ENCODE measurements around the gene SMARCC2.

Gene SMARCC2

DNA sequence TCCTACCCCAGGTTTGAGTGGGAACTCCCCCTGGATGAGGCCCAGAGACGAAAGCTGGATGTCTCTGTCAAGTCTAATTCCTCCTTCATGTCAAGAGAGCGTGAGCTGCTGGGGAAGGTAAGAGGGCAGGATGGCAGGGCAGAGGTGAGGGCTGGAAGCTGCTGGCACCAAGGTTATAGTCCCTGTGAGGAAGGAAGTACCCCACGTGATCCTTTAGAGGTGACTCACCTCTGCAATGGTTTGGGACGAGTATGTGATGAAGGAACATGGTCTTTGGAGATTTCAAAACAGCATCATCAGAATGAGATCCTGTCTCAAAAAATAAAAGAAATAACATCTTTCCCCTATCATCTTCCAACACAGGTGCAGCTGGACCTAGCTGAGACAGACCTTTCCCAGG, 46.1 kb downstream of the SMARCC2 start:
- no peak for DNase-seq (ENCODE audit: extremely low read depth, insufficient read length)
- TF ChIP-seq, protein P1, sequence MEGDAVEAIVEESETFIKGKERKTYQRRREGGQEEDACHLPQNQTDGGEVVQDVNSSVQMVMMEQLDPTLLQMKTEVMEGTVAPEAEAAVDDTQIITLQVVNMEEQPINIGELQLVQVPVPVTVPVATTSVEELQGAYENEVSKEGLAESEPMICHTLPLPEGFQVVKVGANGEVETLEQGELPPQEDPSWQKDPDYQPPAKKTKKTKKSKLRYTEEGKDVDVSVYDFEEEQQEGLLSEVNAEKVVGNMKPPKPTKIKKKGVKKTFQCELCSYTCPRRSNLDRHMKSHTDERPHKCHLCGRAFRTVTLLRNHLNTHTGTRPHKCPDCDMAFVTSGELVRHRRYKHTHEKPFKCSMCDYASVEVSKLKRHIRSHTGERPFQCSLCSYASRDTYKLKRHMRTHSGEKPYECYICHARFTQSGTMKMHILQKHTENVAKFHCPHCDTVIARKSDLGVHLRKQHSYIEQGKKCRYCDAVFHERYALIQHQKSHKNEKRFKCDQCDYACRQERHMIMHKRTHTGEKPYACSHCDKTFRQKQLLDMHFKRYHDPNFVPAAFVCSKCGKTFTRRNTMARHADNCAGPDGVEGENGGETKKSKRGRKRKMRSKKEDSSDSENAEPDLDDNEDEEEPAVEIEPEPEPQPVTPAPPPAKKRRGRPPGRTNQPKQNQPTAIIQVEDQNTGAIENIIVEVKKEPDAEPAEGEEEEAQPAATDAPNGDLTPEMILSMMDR (IDR thresholded peaks at IDR 0.05; ENCODE audit: insufficient read depth, low read length, poor library complexity, severe bottlenecking), result no peak
- Histone ChIP-seq H3K36me3 (ENCODE audit: control insufficient read depth, insufficient read depth, low read length) (peaks cover 26% of the 10 kb centered on the region), H3K4me3 (replicated peaks; ENCODE audit: low read depth, low read length) (no peak overlapping the region), H3K27me3 (replicated peaks; ENCODE audit: control insufficient read depth, insufficient read depth, low read length) (no peaks in the 10 kb centered on the region)

DNA sequence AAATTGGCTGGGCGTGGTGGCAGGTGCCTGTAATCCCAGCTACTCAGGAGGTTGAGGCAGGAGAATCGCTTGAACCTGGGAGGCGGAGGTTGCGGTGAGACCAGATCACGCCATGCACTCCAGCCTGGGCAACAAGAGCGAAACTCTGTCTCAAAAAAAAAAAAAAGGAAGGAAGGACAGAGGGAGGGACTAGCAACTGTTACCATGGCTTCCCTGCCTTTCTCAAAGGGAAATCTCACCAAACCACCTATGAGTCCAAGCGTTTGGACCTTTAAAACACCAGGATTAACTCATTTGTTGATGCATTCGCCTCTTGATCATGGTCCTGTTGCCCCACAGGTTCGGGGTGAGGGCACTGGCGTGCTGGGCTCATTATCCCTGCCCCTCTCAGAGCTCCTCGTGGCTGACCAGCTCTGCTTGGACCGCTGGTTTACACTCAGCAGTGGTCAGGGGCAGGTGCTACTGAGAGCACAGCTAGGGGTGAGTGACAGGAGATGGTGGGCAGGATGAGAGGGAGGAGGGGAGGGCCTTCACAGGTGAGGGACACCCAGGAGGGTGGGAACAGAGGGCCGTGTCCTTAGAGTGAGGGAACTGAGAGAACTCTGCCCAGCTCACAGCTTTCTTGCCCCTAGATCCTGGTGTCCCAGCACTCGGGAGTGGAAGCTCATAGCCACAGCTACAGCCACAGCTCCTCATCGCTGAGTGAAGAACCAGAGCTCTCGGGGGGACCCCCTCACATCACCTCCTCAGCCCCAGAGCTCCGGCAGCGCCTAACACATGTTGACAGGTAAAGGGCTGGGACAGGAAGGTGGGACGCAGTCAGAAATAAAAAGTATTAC, 47.1 kb downstream of the SMARCC2 start:
- Histone ChIP-seq H3K27me3 (replicated peaks; ENCODE audit: control insufficient read depth, insufficient read depth, low read length) (no peaks in the 10 kb centered on the region), H3K36me3 (ENCODE audit: control insufficient read depth, insufficient read depth, low read length) (peaks cover 33% of the 10 kb centered on the region), H3K4me3 (replicated peaks; ENCODE audit: low read depth, low read length) (no peak overlapping the region)
- no peak for DNase-seq (ENCODE audit: extremely low read depth, insufficient read length)
- TF ChIP-seq, protein P1 (IDR thresholded peaks at IDR 0.05; ENCODE audit: insufficient read depth, low read length, poor library complexity, severe bottlenecking), result no peak

DNA sequence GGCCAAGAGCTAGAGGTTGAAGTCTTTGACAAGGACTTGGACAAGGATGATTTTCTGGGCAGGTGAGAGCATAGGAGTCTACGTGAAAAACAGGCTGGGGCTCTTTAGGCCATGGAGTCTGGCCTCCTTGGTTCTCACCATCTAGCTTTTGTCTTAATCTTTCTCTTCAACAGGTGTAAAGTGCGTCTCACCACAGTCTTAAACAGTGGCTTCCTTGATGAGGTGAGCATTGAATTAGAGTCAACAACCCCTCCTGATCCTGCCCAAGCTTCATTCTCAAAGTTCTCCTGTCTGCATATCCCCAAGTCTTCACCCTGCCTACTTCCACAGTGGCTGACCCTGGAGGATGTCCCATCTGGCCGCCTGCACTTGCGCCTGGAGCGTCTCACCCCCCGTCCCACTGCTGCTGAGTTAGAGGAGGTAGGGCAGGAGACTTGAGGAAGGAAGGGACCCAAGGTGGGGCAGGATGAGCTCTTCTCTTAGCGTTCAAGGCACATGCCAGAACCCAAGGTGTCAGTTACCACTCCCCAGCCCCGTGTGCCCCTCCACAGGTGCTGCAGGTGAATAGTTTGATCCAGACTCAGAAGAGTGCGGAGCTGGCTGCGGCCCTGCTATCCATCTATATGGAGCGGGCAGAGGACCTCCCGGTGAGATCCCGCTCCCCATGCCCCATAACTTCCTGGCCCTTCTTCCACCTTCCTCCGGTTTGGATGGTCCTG, 51.3 kb downstream of the SMARCC2 start:
- no peak for DNase-seq (ENCODE audit: extremely low read depth, insufficient read length)
- Histone ChIP-seq H3K4me3 (replicated peaks; ENCODE audit: low read depth, low read length) (no peak overlapping the region), H3K36me3 (ENCODE audit: control insufficient read depth, insufficient read depth, low read length) (peaks cover 27% of the 10 kb centered on the region), H3K27me3 (replicated peaks; ENCODE audit: control insufficient read depth, insufficient read depth, low read length) (no peaks in the 10 kb centered on the region)
- TF ChIP-seq, protein P1 (IDR thresholded peaks at IDR 0.05; ENCODE audit: insufficient read depth, low read length, poor library complexity, severe bottlenecking), result no peak

DNA sequence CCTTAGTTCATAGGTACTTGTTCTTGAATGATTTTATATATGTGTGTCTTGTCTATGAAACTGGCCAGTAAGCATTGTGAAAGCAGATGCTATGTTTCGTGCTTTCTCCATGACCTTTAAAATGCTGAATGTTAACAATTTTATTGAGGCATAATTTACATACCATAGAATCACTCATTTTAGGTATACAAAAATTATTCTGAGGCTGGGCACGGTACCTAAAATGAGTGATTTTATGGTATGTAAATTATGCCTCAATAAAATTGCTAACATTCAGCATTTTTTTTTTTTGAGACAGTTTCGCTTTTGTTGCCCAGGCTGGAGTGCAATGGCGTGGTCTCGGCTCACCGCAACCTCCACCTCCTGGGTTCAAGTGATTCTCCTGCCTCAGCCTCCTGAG, 54.4 kb downstream of the SMARCC2 start:
- peaks cover 23% of the 10 kb centered on the region for H3K36me3 ChIP-seq (ENCODE audit: control insufficient read depth, insufficient read depth, low read length)
- TF ChIP-seq, protein P1 (IDR thresholded peaks at IDR 0.05; ENCODE audit: insufficient read depth, low read length, poor library complexity, severe bottlenecking), result no peak

DNA sequence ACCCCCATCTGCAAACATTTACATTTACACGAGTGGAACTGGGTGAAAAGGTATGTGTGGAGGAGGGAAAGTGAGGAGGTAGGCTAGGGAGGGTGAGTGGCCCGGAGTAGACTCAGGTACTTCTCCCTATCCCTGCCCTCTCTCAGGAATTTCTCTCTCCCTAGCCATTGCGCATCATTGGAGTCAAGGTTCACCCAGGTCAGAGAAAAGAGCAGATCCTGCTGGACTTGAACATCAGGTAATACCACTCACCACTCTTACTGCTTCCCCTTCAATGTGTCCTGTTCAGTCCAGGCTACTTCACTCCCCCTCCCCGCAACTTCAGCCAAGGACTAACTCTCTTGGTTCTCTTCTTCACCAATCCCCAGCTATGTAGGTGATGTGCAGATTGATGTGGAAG, 58.4 kb downstream of the SMARCC2 start:
- no peak overlapping the region for H3K4me3 ChIP-seq (replicated peaks; ENCODE audit: low read depth, low read length)
- H3K36me3 ChIP-seq (ENCODE audit: control insufficient read depth, insufficient read depth, low read length), result peaks cover 10% of the 10 kb centered on the region
- no peaks in the 10 kb centered on the region for H3K27me3 ChIP-seq (replicated peaks; ENCODE audit: control insufficient read depth, insufficient read depth, low read length)
- DNase-seq (ENCODE audit: extremely low read depth, insufficient read length), result no peak
- TF ChIP-seq, protein P1 (IDR thresholded peaks at IDR 0.05; ENCODE audit: insufficient read depth, low read length, poor library complexity, severe bottlenecking), result no peak

More for the DNA sequence above, 54.4 kb downstream of the SMARCC2 start:
- no peak overlapping the region for H3K4me3 ChIP-seq (replicated peaks; ENCODE audit: low read depth, low read length)
- no peaks in the 10 kb centered on the region for H3K27me3 ChIP-seq (replicated peaks; ENCODE audit: control insufficient read depth, insufficient read depth, low read length)
- no peak for DNase-seq (ENCODE audit: extremely low read depth, insufficient read length)

All from GM06990 (cell line).